C4-2B (cell line): ENCODE results near the gene ZNF296.
"Not testable (repeated sequence)": the region's sequence is repeated elsewhere in the genome, so short reads cannot be mapped to it uniquely, and the experiment has no call there.

Experiments
- H3K27ac ChIP-seq: fragments of 450-650 bp; 2 replicates; pipeline ENCODE4 v1.5.1; 2017
- ZFX ChIP-seq: fragments of 450-650 bp; IDR thresholded peaks from 2 replicates; pipeline ENCODE4 v1.6.1; 2017
- TF ChIP-seq, protein P1 (sequence below): fragments of 450-650 bp; conservative IDR thresholded peaks from 2 replicates; pipeline ENCODE4 v1.5.1; 2017; ENCODE audit warnings: mild to moderate bottlenecking

ZNF296 gene

DNA sequence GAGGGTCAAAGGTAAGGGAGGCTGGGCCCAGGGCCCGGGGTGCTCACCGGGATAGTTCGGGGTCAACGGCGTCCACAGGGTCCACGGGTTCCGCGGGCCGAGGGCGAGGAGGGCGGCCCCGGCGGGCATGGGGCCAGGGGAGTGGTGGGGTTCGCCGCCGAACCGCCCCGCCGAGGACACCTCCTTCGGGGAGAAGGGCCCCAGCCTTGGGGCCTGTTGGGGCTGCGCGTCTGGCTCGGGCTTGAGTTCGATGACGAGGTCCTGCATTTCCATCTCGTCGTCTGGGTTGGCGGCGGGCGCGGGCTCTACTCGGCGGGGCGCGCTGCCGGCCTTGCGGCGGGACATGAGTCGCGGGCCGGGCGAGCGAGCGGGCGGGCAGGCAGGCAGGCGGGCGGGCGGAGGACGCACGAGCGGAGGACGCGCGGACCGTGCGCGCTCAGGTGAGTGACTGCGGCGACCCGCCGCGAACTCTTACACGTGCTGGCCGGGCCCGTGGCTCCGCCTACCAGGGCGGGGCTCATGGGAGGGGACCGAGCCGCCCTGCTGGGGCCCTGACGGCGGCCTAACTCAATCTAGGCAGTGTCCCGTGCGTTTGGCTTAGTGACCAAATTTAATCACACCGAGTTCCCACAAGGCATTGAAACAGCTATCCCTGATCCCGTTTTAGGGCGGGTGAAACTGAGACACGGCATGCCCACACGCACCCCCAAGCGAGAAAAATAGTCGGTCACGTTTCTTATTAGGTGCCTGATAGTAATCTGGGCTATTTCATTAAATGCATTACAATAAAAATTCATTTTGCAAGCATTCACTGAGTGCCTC lies at the start of gene ZNF296:
TSS of gene ZNF296 (minus strand) at position 450 of the 822 bp plus-strand sequence. CDS start at position 345, 105 bp downstream.
- peak within 1 kb of the TSS; percentile 93 for H3K27ac ChIP-seq
- TF ChIP-seq ZFX, result peak; percentile 48; the same call in 1 of the 2 replicates
- TF ChIP-seq, protein P1, sequence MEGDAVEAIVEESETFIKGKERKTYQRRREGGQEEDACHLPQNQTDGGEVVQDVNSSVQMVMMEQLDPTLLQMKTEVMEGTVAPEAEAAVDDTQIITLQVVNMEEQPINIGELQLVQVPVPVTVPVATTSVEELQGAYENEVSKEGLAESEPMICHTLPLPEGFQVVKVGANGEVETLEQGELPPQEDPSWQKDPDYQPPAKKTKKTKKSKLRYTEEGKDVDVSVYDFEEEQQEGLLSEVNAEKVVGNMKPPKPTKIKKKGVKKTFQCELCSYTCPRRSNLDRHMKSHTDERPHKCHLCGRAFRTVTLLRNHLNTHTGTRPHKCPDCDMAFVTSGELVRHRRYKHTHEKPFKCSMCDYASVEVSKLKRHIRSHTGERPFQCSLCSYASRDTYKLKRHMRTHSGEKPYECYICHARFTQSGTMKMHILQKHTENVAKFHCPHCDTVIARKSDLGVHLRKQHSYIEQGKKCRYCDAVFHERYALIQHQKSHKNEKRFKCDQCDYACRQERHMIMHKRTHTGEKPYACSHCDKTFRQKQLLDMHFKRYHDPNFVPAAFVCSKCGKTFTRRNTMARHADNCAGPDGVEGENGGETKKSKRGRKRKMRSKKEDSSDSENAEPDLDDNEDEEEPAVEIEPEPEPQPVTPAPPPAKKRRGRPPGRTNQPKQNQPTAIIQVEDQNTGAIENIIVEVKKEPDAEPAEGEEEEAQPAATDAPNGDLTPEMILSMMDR, result no peak

DNA sequence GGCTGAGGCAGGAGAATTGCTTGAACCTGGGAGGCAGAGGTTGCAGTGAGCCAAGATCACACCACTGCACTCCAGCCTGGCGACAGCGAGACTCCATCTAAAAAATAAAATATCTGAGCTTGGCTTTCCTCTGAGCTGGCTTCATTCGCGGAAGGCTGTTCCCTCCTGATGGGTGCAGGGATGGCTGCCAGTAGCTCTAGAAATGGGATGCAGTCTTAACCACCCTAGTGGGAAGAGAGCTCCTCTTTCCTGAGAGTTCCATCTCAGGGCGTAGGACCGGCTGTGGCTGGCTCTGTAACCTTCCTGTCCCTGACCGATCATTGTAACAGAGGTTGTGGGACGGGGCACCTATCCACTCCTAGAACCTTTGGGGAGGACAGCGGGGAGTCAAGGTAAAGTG lies 49.1 kb upstream of the ZNF296 start:
- H3K27ac ChIP-seq, result no peak overlapping the region
- TF ChIP-seq ZFX, result no peak
- TF ChIP-seq, protein P1, result no peak

DNA sequence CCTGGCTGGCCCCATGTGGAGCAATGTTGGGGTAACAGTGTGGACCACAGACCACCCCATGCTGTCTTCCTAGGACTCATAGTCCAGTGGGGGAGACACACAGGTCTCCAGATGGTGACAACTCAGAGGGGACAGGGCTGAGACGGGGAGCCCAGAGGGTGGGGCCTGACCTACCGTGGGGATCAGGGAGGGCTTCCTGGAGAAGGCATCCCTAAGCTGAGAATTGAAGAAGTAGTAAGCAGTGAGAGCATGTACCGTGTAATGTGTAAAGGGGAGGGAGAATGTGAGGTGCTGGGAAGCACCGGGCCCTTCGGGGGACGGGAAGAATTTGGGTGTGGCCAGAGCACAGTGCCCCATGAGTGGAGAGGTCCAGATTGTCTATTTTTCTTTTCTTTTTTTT lies 47.7 kb upstream of the ZNF296 start:
- peak overlapping the region; percentile 11; the same call in 1 of the 2 replicates for H3K27ac ChIP-seq
- no peak for TF ChIP-seq ZFX
- TF ChIP-seq, protein P1, result no peak

DNA sequence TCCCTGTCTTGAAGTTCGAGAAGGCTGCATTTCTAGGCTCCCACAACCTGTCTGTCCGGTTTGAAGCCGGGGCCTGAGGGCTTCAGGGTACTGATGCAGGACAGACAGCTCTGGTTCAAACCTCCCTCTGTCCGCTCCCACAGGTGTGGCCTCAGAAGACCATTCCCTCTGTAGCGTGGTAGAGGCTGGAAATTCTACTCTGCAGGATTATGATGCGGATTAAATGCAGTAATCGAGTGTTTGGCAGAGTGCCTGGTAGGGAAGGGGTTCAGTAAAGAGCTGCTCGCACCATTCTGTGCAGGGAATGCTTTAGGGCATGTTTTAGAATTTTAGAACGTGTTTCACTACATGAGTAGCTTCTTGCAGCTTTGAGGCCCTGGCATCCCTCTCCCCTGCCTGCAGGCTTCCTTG lies 47.2 kb upstream of the ZNF296 start:
- TF ChIP-seq ZFX, result no peak
- TF ChIP-seq, protein P1, result no peak
- H3K27ac ChIP-seq, result peak overlapping the region; percentile 11; the same call in 1 of the 2 replicates

DNA sequence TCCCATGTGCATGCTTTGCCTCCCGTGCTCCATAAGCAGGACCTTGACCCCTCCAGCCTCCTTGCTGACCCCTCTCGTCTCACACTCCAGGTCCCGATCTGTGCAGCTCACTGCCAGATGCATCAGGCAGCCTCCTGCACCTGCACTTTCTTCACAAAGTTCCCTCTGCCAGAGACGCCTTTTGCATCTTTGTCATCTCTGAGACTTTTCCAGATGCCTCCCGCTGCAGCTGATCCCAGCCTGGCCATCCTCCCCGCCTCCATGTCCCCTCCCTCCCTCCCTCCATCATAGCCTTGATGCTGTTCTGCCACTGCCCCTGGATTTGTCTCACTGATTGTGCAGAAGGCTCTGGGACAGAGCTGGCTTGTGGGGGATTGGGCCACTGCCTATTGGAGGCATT lies 46.6 kb upstream of the ZNF296 start:
- no peak overlapping the region for H3K27ac ChIP-seq
- no peak for TF ChIP-seq ZFX
- TF ChIP-seq, protein P1, result no peak

DNA sequence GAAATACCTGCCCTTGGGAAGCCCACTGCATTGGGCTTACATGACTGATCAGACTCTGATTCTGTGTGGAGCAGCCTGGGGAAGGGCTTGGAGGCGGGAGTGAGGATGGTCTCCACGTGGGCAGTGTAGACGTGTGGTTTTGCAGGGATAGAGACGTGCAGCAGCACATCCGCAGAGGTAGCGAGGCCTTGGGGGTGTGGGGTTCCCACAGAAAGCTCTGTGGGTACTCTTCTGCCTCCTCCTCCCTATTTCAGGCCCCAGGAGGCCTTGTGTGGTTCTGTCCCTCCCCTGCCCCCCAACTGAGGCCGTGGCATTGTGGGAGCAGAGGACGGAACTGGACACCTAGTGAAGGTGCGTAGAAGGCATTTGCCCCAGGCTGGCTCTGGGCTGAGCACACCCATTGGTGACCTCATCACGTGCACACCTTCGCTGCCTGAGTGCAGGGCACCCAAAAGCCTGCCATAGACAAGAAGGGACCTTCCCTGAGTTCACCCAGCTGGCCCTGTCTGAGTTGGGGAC lies 45.6 kb upstream of the ZNF296 start:
- no peak overlapping the region for H3K27ac ChIP-seq
- no peak for TF ChIP-seq ZFX
- TF ChIP-seq, protein P1, result no peak

DNA sequence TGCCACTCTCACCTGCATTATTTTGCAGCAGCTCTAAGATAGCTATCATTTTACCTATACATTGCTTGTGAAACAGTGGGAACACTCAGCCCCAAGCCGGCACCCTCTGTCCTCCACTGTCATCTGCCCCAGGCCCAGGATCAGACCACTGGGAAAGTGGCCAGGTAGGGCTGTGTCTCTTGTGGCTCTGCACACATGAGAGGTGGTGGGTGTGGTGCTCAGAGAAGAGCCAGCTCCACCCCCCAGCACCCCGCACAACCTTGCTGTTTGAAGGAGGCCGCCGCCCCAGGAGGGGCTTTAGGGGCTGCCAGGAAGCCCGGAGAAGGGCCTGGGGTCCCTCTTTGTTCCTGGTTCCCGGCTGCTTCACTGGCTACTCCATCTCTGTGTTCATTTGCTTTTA lies 43.3 kb upstream of the ZNF296 start:
- H3K27ac ChIP-seq, result no peak overlapping the region
- TF ChIP-seq, protein P1, result no peak
- no peak for TF ChIP-seq ZFX

DNA sequence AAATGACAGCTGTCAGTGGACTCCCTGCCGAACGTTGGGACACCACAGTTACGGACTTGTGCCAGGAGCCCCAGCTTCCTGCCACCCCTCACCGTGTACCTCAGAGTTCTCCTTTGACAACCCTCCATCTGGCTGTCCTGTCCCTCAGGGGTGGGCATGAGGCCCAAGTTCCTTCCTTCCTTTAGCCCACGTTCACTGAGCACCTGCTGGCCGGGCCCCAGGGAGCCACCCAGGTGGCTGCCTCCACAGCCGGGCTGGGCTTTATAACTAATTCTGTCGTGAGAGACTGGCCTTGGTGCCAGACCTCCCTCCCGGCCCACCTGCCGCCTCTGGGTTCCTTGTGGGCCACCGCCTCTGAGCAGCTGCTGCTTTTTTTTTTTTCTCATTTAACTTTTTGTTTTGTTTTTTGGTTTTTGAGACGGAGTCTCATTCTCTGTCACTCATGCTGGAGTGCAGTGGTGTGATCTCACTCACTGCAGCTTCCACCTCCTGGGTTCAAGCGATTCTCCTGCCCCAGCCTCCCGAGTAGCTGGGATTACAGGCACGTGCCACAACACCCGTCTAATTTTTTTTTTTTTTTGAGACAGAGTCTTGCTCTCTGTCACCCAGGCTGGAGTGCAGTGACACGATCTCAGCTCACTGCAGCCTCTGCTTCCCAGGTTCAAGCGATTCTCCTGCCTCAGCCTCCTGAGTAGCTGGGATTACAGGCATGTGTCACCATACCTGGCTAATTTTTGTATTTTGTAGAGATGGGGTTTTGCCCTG lies 42.5 kb upstream of the ZNF296 start:
- not testable (repeated sequence) for H3K27ac ChIP-seq
